Fibroblast of pulmonary artery (primary cell): Measurements from ENCODE around the gene TCTN3.

Source experiments
- DNase-seq: peaks from one replicate; pipeline ENCODE4 v3.0.0-alpha.2; 2010; ENCODE audit warnings: low read depth
- H3K4me3 ChIP-seq: replicated peaks from 2 replicates; pipeline ENCODE4 v1.5.1; 2011; ENCODE audit warnings: low read depth, mild to moderate bottlenecking, control low read depth, low read length, moderate library complexity
- TF ChIP-seq, protein P1 (sequence below): IDR thresholded peaks from 2 replicates; pipeline ENCODE4 v1.5.1; 2011; ENCODE audit warnings: mild to moderate bottlenecking, control low read depth, low read length, inconsistent platforms; ENCODE audit errors: missing control alignments

The TCTN3 gene

DNA sequence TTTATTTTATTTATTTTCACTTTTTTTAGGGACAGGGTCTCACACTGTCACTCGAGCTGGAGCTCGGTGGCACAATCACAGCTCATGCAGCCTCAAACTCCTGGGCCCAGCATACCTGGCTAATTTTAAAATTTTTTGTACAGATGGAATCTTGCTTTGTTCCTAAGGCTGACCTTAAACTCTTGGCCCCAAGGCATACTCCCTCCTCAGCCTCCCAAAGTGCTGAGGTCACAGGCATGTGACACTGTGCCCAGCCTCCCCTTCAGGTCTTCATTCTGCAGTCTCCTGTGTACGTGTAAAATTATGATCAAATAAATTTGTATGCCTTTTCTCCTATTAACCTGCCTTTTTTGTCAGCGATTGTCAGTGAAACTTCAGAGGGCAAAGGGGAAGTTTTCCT lies 17.8 kb upstream of the TCTN3 start:
- TF ChIP-seq, protein P1, sequence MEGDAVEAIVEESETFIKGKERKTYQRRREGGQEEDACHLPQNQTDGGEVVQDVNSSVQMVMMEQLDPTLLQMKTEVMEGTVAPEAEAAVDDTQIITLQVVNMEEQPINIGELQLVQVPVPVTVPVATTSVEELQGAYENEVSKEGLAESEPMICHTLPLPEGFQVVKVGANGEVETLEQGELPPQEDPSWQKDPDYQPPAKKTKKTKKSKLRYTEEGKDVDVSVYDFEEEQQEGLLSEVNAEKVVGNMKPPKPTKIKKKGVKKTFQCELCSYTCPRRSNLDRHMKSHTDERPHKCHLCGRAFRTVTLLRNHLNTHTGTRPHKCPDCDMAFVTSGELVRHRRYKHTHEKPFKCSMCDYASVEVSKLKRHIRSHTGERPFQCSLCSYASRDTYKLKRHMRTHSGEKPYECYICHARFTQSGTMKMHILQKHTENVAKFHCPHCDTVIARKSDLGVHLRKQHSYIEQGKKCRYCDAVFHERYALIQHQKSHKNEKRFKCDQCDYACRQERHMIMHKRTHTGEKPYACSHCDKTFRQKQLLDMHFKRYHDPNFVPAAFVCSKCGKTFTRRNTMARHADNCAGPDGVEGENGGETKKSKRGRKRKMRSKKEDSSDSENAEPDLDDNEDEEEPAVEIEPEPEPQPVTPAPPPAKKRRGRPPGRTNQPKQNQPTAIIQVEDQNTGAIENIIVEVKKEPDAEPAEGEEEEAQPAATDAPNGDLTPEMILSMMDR = no peak
- no peak overlapping the region for H3K4me3 ChIP-seq
- no peak for DNase-seq

GRCh38 chr10:95706990-95707389 lies 13.3 kb upstream of the TCTN3 start:
- DNase-seq = no peak
- no peak overlapping the region for H3K4me3 ChIP-seq
- TF ChIP-seq, protein P1 = no peak

GRCh38 chr10:95706573-95706972 lies 12.8 kb upstream of the TCTN3 start:
- TF ChIP-seq, protein P1 = no peak
- no peak for DNase-seq
- no peak overlapping the region for H3K4me3 ChIP-seq

- DNase-seq = no peak
- TF ChIP-seq, protein P1 = no peak
- no peak overlapping the region for H3K4me3 ChIP-seq
Observed at GRCh38 chr10:95698415-95698814, 4.7 kb upstream of the TCTN3 start.

GRCh38 chr10:95697429-95697828 lies 3.7 kb upstream of the TCTN3 start:
- DNase-seq = no peak
- TF ChIP-seq, protein P1 = no peak
- no peak overlapping the region for H3K4me3 ChIP-seq

DNA sequence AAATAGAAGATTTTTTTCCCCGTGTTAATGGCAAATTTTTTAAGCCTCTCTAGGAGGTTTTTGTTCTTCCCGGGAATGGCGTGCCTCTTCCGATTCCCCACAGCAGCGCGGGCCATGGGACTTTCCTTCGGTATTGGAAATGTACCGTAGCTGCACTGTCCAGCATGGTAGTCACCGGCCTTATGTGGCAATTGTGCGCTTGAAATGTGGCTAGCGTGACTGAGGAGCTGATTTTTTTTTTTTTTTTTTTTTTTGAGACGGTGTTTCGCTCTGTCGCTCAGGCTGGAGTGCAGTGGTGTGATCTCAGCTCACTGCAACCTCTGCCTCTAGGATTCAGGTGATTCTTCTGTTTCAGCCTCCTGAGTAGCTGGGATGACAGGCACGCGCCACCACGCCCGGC lies 938 bp upstream of the TCTN3 start:
- no peak for DNase-seq
- no peak overlapping the region for H3K4me3 ChIP-seq
- TF ChIP-seq, protein P1 = no peak

- TF ChIP-seq, protein P1 = no peak
- H3K4me3 ChIP-seq = peak overlapping the region; percentile 98
- DNase-seq = peak; percentile 4
Observed at GRCh38 chr10:95693071-95693667, 558 bp downstream of the TCTN3 start.
